GM12864 (cell line): ENCODE data around the gene GJE1.

Source experiments
- DNase-seq: peaks from one replicate; pipeline ENCODE4 v3.0.0-alpha.2; 2011; ENCODE audit warnings: low read depth
- H3K4me3 ChIP-seq: 2 replicates; pipeline ENCODE4 v1.5.1; 2011; ENCODE audit warnings: mild to moderate bottlenecking, low read depth, low read length, control low read depth
- CTCF ChIP-seq: IDR thresholded peaks from 2 replicates; pipeline ENCODE4 v1.5.1; 2011; ENCODE audit warnings: low read depth, mild to moderate bottlenecking, moderate library complexity, low read length, control low read depth, inconsistent platforms; ENCODE audit errors: missing control alignments

The GJE1 gene

GRCh38 chr6:142183351-142183750, 50.6 kb downstream of the GJE1 start:
- no peak overlapping the region for H3K4me3 ChIP-seq
- no peak for TF ChIP-seq CTCF
- DNase-seq: no peak

- no peak overlapping the region for H3K4me3 ChIP-seq
- no peak for TF ChIP-seq CTCF
- no peak for DNase-seq
Measured at GRCh38 chr6:142184307-142184706, 51.6 kb downstream of the GJE1 start.
